Lung (tissue), 12 donors: Measurements from ENCODE around the gene STARD7. TPM values are rescaled to one million over a fixed set of nuclear protein-coding genes. Genes with fewer than 3 reads are reported as not detected.

Experiments
- ATAC-seq: fragments of 200-7000 bp; cut with Tn5 transposase; one replicate; pipeline ENCODE4 v1.9.1; 2020; ENCODE audit warnings: moderate number of reproducible peaks; ENCODE audit not compliant: insufficient read depth, low FRiP score
- DNase-seq, 3 donors: peaks; one replicate each; pipeline ENCODE4 v3.0.0-alpha.2; 2013 to 2017
- H3K27ac ChIP-seq, 2 donors: one replicate each; pipeline ENCODE4 v1.5.1; 2013; ENCODE audit warnings: mild to moderate bottlenecking in 2 of 2, moderate library complexity in 2 of 2, control low read depth in 1 of 2, inconsistent platforms in 1 of 2, low read depth in 1 of 2, low read length in 1 of 2
- H3K27me3 ChIP-seq, 3 donors: one replicate each; pipeline ENCODE4 v1.5.1; 2013; ENCODE audit warnings: low read length in 2 of 3; ENCODE audit not compliant: control insufficient read depth in 3 of 3, insufficient read depth in 3 of 3
- H3K36me3 ChIP-seq, 4 donors: one replicate each; pipeline ENCODE4 v1.5.1; 2013; ENCODE audit warnings: low read length in 4 of 4, mild to moderate bottlenecking in 1 of 4, moderate library complexity in 1 of 4; ENCODE audit not compliant: control insufficient read depth in 4 of 4, insufficient read depth in 4 of 4
- H3K4me1 ChIP-seq, 5 donors: one replicate each; pipeline ENCODE4 v1.5.1; 2013; ENCODE audit warnings: low read length in 5 of 5, mild to moderate bottlenecking in 2 of 5, moderate library complexity in 1 of 5; ENCODE audit not compliant: control insufficient read depth in 5 of 5, insufficient read depth in 5 of 5
- H3K4me3 ChIP-seq: one replicate; pipeline ENCODE4 v1.5.1; 2013; ENCODE audit warnings: mild to moderate bottlenecking, control low read depth, moderate library complexity
- H3K9ac ChIP-seq, 2 donors: one replicate each; pipeline ENCODE4 v1.5.1; 2013; ENCODE audit warnings: low read length in 2 of 2, control low read depth in 1 of 2; ENCODE audit not compliant: insufficient read depth in 1 of 2
- H3K9me3 ChIP-seq, 4 donors: one replicate each; pipeline ENCODE4 v1.5.1; 2013; ENCODE audit warnings: low read length in 3 of 4, mild to moderate bottlenecking in 1 of 4, moderate library complexity in 1 of 4; ENCODE audit not compliant: control insufficient read depth in 4 of 4, insufficient read depth in 3 of 4
- WGBS, 2 donors: extraction: QIAGEN DNeasy Blood & Tissue Kit; methylation state at CpG; one replicate each; pipeline ENCODE4 v1.1.7; 2013; 5-methylcytosine and 5-hydroxymethylcytosine counted together
- polyA plus RNA-seq, 2 donors: library from polyadenylated mRNA; stranded (reverse); fragments of 200-250 nt; gene quantifications; one replicate each; pipeline ENCODE4 v1.2.1, GENCODE V29; 2013
- total RNA-seq, 2 donors: library from RNA; depleted of rRNA in 1 of 2; stranded (reverse); fragments of >200 nt in 1 of 2; gene quantifications; one replicate each; pipeline ENCODE4 v1.2.1, GENCODE V29; 2014 to 2021
- TF ChIP-seq, protein P1 (sequence below): IDR thresholded peaks from 2 replicates; pipeline ENCODE4 v1.5.1; 2012; ENCODE audit warnings: mild to moderate bottlenecking; ENCODE audit errors: control extremely low read depth, extremely low read depth
- donor health status: control.
- donor health status: control.
- donor health status: Bipolar disorder and iron deficiency.
- donor health status: healthy.
- donor health status: DM: yes; HTN: yes; CAD: no.

The STARD7 gene
- total and polyA plus RNA-seq, 4 donors: 52.2 to 141 (median 92.9) TPM

DNA sequence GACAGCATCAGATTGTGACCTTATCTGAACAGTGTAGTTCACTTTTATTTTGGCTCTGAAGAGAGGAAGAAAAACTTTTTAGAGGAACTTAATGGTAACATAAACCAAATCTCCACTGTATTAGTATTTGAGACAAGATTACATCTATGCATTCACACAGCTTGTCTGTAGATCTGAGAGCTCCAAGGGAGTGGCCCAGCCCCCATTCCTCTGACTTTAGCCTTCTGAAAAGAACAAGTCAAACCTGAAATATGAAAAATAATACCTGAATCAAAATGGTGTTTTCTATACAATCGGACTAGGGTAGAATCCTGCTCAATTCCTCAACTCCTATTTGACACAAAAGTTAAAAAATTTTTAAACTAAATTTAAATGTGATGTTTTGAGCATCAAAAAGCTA is 23.1 kb downstream of the STARD7 start:
- no peaks in the 10 kb centered on the region for H3K4me1 ChIP-seq
- H3K27ac ChIP-seq: peak overlapping the region in 1 of 2 donors; percentile 90
- DNase-seq (no peak), ATAC-seq (no peak)
- no peaks in the 10 kb centered on the region for H3K9me3 ChIP-seq
- peaks cover 12 to 34% (median 23%) of the 10 kb centered on the region in 4 donors for H3K36me3 ChIP-seq
- no peak overlapping the region for H3K9ac ChIP-seq
- TF ChIP-seq, protein P1, sequence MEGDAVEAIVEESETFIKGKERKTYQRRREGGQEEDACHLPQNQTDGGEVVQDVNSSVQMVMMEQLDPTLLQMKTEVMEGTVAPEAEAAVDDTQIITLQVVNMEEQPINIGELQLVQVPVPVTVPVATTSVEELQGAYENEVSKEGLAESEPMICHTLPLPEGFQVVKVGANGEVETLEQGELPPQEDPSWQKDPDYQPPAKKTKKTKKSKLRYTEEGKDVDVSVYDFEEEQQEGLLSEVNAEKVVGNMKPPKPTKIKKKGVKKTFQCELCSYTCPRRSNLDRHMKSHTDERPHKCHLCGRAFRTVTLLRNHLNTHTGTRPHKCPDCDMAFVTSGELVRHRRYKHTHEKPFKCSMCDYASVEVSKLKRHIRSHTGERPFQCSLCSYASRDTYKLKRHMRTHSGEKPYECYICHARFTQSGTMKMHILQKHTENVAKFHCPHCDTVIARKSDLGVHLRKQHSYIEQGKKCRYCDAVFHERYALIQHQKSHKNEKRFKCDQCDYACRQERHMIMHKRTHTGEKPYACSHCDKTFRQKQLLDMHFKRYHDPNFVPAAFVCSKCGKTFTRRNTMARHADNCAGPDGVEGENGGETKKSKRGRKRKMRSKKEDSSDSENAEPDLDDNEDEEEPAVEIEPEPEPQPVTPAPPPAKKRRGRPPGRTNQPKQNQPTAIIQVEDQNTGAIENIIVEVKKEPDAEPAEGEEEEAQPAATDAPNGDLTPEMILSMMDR: no peak
- H3K4me3 ChIP-seq: no peak overlapping the region
- no peaks in the 10 kb centered on the region for H3K27me3 ChIP-seq
- WGBS, 2 donors: 85 to 88% methylated on average over 1 of the region's 1 CpG

DNA sequence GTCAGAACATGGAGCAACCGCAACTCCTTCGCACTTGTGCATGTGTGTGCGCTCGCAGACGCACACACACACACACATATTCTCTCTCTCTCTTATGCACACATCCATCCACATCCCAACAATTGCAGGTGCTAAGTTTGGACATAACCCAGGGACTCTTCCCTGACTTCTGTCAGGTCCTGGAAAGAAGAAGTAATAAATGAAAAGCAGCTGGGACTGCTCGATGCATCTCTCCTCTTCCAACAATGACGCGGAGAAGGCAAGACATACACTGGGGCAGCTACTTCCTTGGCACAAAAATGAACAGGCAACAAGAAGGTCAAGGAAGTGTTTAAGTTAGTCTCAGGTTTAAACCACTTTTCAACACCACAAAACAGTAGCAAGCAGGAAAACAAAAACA is 23.6 kb downstream of the STARD7 start:
- WGBS, 2 donors: 92 to 94% methylated on average over 8 of the region's 8 CpGs
- TF ChIP-seq, protein P1: no peak
- Histone ChIP-seq H3K9ac (no peak overlapping the region), H3K4me3 (no peak overlapping the region), H3K27me3 (no peaks in the 10 kb centered on the region), H3K9me3 (no peaks in the 10 kb centered on the region), H3K36me3 (peaks cover 11 to 33% (median 22%) of the 10 kb centered on the region in 4 donors), H3K4me1 (no peaks in the 10 kb centered on the region), H3K27ac (no peak overlapping the region)
- DNase-seq: no peak
- no peak for ATAC-seq

DNA sequence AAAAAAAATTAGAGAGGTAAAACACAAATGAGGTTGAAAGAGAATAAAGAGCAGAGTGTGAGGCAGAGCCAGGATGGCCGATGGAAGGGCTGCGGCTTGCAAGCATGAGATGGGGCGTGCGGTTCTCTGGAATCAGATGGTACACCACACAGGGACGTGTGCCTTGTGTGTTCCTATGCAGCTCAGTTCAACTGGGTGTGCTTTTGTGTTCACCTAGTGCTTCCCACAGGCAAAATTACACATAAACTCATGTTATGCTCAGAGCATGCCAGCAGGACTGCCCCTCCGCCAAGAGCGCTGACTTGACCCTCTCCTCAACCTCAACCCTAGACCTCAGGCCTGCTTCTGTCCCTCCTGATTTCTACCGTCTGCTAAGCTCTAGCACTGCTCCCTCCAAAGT is 24.4 kb downstream of the STARD7 start:
- Histone ChIP-seq H3K4me1 (no peaks in the 10 kb centered on the region), H3K9ac (no peak overlapping the region), H3K4me3 (no peak overlapping the region), H3K9me3 (no peaks in the 10 kb centered on the region), H3K27me3 (no peaks in the 10 kb centered on the region), H3K27ac (peak overlapping the region in 1 of 2 donors; percentile 14), H3K36me3 (peaks cover 11 to 29% (median 21%) of the 10 kb centered on the region in 4 donors)
- DNase-seq (no peak), ATAC-seq (no peak)
- TF ChIP-seq, protein P1: no peak
- 93 to 97% methylated on average over 8 of the region's 8 CpGs for WGBS, 2 donors

DNA sequence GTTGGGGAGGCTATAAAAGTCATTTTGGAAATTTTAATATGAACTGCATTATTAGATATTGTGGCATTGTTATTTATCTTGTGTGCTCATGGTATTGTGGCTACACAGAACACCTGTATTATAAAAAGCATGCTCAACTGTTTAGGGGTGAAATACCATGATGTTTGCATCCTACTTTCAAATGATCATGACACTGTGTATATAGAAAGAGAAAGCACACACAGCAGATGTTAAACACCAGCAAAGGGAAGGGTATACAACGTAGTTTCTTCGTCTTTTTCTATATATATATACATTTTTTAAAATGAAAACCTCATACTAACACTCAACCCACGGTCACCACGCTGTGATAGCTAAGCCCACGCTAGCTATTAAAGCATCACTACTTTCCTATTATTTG is 27.1 kb downstream of the STARD7 start:
- DNase-seq: no peak
- H3K9ac ChIP-seq: no peak overlapping the region
- 76 to 88% methylated on average over 5 of the region's 5 CpGs for WGBS, 2 donors

More for the DNA sequence above, 27.1 kb downstream of the STARD7 start:
- TF ChIP-seq, protein P1: no peak
- ATAC-seq: no peak
- H3K4me1 ChIP-seq: peaks cover 0 to 4% (median 0%) of the 10 kb centered on the region in 5 donors
- H3K27me3 ChIP-seq: no peaks in the 10 kb centered on the region
- H3K9me3 ChIP-seq: no peaks in the 10 kb centered on the region
- H3K27ac ChIP-seq: no peak overlapping the region
- no peak overlapping the region for H3K4me3 ChIP-seq
- peaks cover 8 to 21% (median 10%) of the 10 kb centered on the region in 4 donors for H3K36me3 ChIP-seq
